Measurements from ENCODE around the gene ANKS1A.
"Not testable (repeated sequence)": the region's sequence is repeated elsewhere in the genome, so short reads cannot be mapped to it uniquely, and the experiment has no call there.

- not testable (repeated sequence) for TF ChIP-seq CTCF (IDR thresholded peaks at IDR 0.05 in 4 of 5, conservative IDR thresholded peaks at IDR 0.05 in 1 of 5); POLR2A (IDR thresholded peaks at IDR 0.05)
These were observed 3.2 kb upstream of the ANKS1A start for GRCh38 chr6:34885837-34886236.
